SU-DHL-6 (cell line): ENCODE measurements around the gene UMODL1.

Experiments used
- H2AFZ ChIP-seq: fragments of 200-600 bp; sonication (generic); 2 replicates; pipeline ENCODE4 v1.6.1; 2014; ENCODE audit warnings: low read depth, mild to moderate bottlenecking, moderate library complexity, mixed read lengths, antibody characterized with exemption, low read length; ENCODE audit not compliant: severe bottlenecking
- H3F3A ChIP-seq: fragments of 200-600 bp; shearing (Covaris generic); 2 replicates; pipeline ENCODE4 v1.6.0; 2016; ENCODE audit warnings: antibody characterized with exemption, mild to moderate bottlenecking; ENCODE audit not compliant: insufficient read depth
- H3K27ac ChIP-seq: fragments of 200-600 bp; sonication (generic); 2 replicates; pipeline ENCODE4 v1.5.1; 2016; ENCODE audit warnings: low read depth, mild to moderate bottlenecking, low read length, moderate library complexity, mixed read lengths
- H3K27me3 ChIP-seq: fragments of 200-600 bp; sonication (generic), shearing (Covaris generic); 2 replicates; pipeline ENCODE4 v1.6.0; 2014; ENCODE audit warnings: mild to moderate bottlenecking, low read length
- H3K36me3 ChIP-seq: fragments of 200-600 bp; sonication (generic); 2 replicates; pipeline ENCODE4 v1.6.1; 2014; ENCODE audit warnings: mild to moderate bottlenecking, low read length, mixed read lengths
- H3K4me2 ChIP-seq: fragments of 300-600, 200-600 bp; shearing (Covaris generic), sonication (generic); 2 replicates; pipeline ENCODE4 v1.6.0; 2014; ENCODE audit warnings: low read length, low read depth, mild to moderate bottlenecking; ENCODE audit not compliant: poor library complexity, severe bottlenecking
- H3K4me3 ChIP-seq: fragments of 200-600 bp; sonication (generic); 2 replicates; pipeline ENCODE4 v1.5.1; 2014; ENCODE audit warnings: antibody characterized with exemption, low read length, mild to moderate bottlenecking, mixed read lengths; ENCODE audit not compliant: insufficient read depth, poor library complexity, severe bottlenecking
- H3K79me2 ChIP-seq: fragments of 200-600 bp; sonication (generic); 2 replicates; pipeline ENCODE4 v1.6.1; 2014; ENCODE audit warnings: mild to moderate bottlenecking, low read length, moderate library complexity; ENCODE audit not compliant: insufficient read depth
- H3K9ac ChIP-seq: fragments of 200-600 bp; sonication (generic); 2 replicates; pipeline ENCODE4 v1.7.0; 2014; ENCODE audit warnings: mild to moderate bottlenecking, low read length
- H3K9me2 ChIP-seq: fragments of 200-600 bp; sonication (generic); replicated peaks from 2 replicates; pipeline ENCODE4 v1.6.1; 2014; ENCODE audit warnings: low read length; ENCODE audit not compliant: insufficient read depth
- H3K9me3 ChIP-seq: fragments of 200-600 bp; sonication (generic); 2 replicates; pipeline ENCODE4 v1.6.1; 2014; ENCODE audit warnings: low read length, mixed read lengths; ENCODE audit not compliant: insufficient read depth
- H4K20me1 ChIP-seq: fragments of 200-600 bp; sonication (generic); 2 replicates; pipeline ENCODE4 v1.6.1; 2014; ENCODE audit warnings: low read depth, mild to moderate bottlenecking, antibody characterized with exemption, low read length, moderate library complexity, mixed read lengths
- CTCF ChIP-seq: fragments of 200-600 bp; sonication (generic); IDR thresholded peaks from one replicate; pipeline ENCODE4 v1.5.1; 2017; ENCODE audit warnings: antibody characterized with exemption, mild to moderate bottlenecking, low read length, moderate library complexity; ENCODE audit not compliant: insufficient read depth, poor library complexity, severe bottlenecking
- EZH2phosphoT487 ChIP-seq: fragments of 200-600 bp; sonication (generic), shearing (Covaris generic); conservative IDR thresholded peaks from 2 replicates; pipeline ENCODE4 v1.6.1; 2018; ENCODE audit warnings: mild to moderate bottlenecking, antibody characterized with exemption, low read length, moderate library complexity, mixed read lengths

The UMODL1 gene

GRCh38 chr21:42142141-42142540, 71.0 kb downstream of the UMODL1 start:
- Histone ChIP-seq H3F3A (no peaks in the 10 kb centered on the region), H3K4me2 (no peak overlapping the region), H3K9me2 (no peaks in the 10 kb centered on the region), H3K36me3 (no peaks in the 10 kb centered on the region), H2AFZ (no peak overlapping the region), H3K9ac (no peak overlapping the region), H3K79me2 (no peaks in the 10 kb centered on the region), H3K4me3 (no peak overlapping the region), H3K27ac (no peak overlapping the region), H4K20me1 (no peaks in the 10 kb centered on the region), H3K9me3 (no peaks in the 10 kb centered on the region), H3K27me3 (no peaks in the 10 kb centered on the region)
- TF ChIP-seq EZH2phosphoT487 (no peak), CTCF (no peak)

- H3F3A ChIP-seq, result no peaks in the 10 kb centered on the region
- H3K9ac ChIP-seq, result no peak overlapping the region
- no peaks in the 10 kb centered on the region for H3K79me2 ChIP-seq
- no peak for TF ChIP-seq EZH2phosphoT487
- TF ChIP-seq CTCF, result no peak
- no peaks in the 10 kb centered on the region for H4K20me1 ChIP-seq
- no peaks in the 10 kb centered on the region for H3K27me3 ChIP-seq
- no peaks in the 10 kb centered on the region for H3K36me3 ChIP-seq
- no peak overlapping the region for H3K4me3 ChIP-seq
- no peaks in the 10 kb centered on the region for H3K9me2 ChIP-seq
- H3K4me2 ChIP-seq, result no peak overlapping the region
- H3K27ac ChIP-seq, result no peak overlapping the region
- H2AFZ ChIP-seq, result no peak overlapping the region
- no peaks in the 10 kb centered on the region for H3K9me3 ChIP-seq
These were observed 71.5 kb downstream of the UMODL1 start for GRCh38 chr21:42142627-42143026.

- Histone ChIP-seq H3K27me3 (no peaks in the 10 kb centered on the region), H3K36me3 (no peaks in the 10 kb centered on the region), H3F3A (no peaks in the 10 kb centered on the region), H3K9ac (no peak overlapping the region), H3K27ac (no peak overlapping the region), H3K9me2 (no peaks in the 10 kb centered on the region), H3K79me2 (no peaks in the 10 kb centered on the region), H3K9me3 (no peaks in the 10 kb centered on the region), H4K20me1 (no peaks in the 10 kb centered on the region), H3K4me2 (no peak overlapping the region), H3K4me3 (no peak overlapping the region), H2AFZ (no peak overlapping the region)
- TF ChIP-seq CTCF, result no peak
- TF ChIP-seq EZH2phosphoT487, result no peak
These were observed 72.0 kb downstream of the UMODL1 start for GRCh38 chr21:42143111-42143510.

GRCh38 chr21:42144221-42144620, 73.1 kb downstream of the UMODL1 start:
- Histone ChIP-seq H3K4me2 (no peak overlapping the region), H3K9ac (no peak overlapping the region), H2AFZ (no peak overlapping the region), H3K79me2 (no peaks in the 10 kb centered on the region), H3F3A (no peaks in the 10 kb centered on the region), H3K4me3 (no peak overlapping the region), H3K36me3 (no peaks in the 10 kb centered on the region), H3K9me3 (no peaks in the 10 kb centered on the region), H3K27me3 (no peaks in the 10 kb centered on the region), H3K27ac (no peak overlapping the region), H3K9me2 (no peaks in the 10 kb centered on the region), H4K20me1 (no peaks in the 10 kb centered on the region)
- TF ChIP-seq CTCF (no peak), EZH2phosphoT487 (no peak)
